H9 (cell line): ENCODE data around the gene GRID2. TPM values are rescaled to one million over a fixed set of nuclear protein-coding genes. Genes with fewer than 3 reads are reported as not detected.

Experiments
- DNase-seq: peaks from one replicate; pipeline ENCODE4 v3.0.0-alpha.2; 2017
- H2AFZ ChIP-seq: one replicate; pipeline ENCODE4 v1.6.1; 2013; ENCODE audit warnings: mild to moderate bottlenecking, low read length, control low read depth, moderate library complexity
- H2AK5ac ChIP-seq: 2 replicates; pipeline ENCODE4 v1.6.1; 2013; ENCODE audit warnings: low read length, control low read depth, mixed read lengths; ENCODE audit not compliant: insufficient read length
- H2BK120ac ChIP-seq: one replicate; pipeline ENCODE4 v1.6.1; 2013; ENCODE audit warnings: low read depth, mild to moderate bottlenecking, low read length, control low read depth, inconsistent platforms; ENCODE audit not compliant: poor library complexity, severe bottlenecking
- H2BK12ac ChIP-seq: 2 replicates; pipeline ENCODE4 v1.6.1; 2013; ENCODE audit warnings: low read length, control low read depth, mixed read lengths, low read depth; ENCODE audit not compliant: insufficient read length
- H2BK15ac ChIP-seq: 2 replicates; pipeline ENCODE4 v1.6.1; 2013; ENCODE audit warnings: low read depth, low read length, control low read depth
- H2BK20ac ChIP-seq: one replicate; pipeline ENCODE4 v1.6.1; 2013; ENCODE audit warnings: low read depth, mild to moderate bottlenecking, low read length, control low read depth, inconsistent platforms; ENCODE audit not compliant: poor library complexity, severe bottlenecking
- H2BK5ac ChIP-seq: 2 replicates; pipeline ENCODE4 v1.6.1; 2013; ENCODE audit warnings: low read length, control low read depth, mixed read lengths; ENCODE audit not compliant: insufficient read length
- H3K14ac ChIP-seq: 2 replicates; pipeline ENCODE4 v1.6.1; 2013; ENCODE audit warnings: low read length, control low read depth; ENCODE audit not compliant: insufficient read depth
- H3K18ac ChIP-seq: 2 replicates; pipeline ENCODE4 v1.6.1; 2013; ENCODE audit warnings: low read depth, mild to moderate bottlenecking, mixed read lengths, low read length, control low read depth; ENCODE audit not compliant: insufficient read length
- H3K23ac ChIP-seq: 2 replicates; pipeline ENCODE4 v1.6.1; 2013; ENCODE audit warnings: low read length, control low read depth, mixed read lengths, low read depth; ENCODE audit not compliant: insufficient read length
- H3K23me2 ChIP-seq: 2 replicates; pipeline ENCODE4 v1.6.1; 2013; ENCODE audit warnings: low read depth, mild to moderate bottlenecking, mixed read lengths, low read length, control low read depth; ENCODE audit not compliant: insufficient read length, poor library complexity, severe bottlenecking
- H3K27ac ChIP-seq: 2 replicates; pipeline ENCODE4 v1.5.1; 2013; ENCODE audit warnings: low read length, control low read depth, mixed read lengths, low read depth; ENCODE audit not compliant: insufficient read length
- H3K27me3 ChIP-seq: 2 replicates; pipeline ENCODE4 v1.6.1; 2013; ENCODE audit warnings: low read length, control low read depth, inconsistent platforms; ENCODE audit not compliant: insufficient read depth
- H3K4ac ChIP-seq: 2 replicates; pipeline ENCODE4 v1.6.1; 2013; ENCODE audit warnings: low read depth, mild to moderate bottlenecking, control low read depth, inconsistent platforms, low read length, moderate library complexity
- H3K4me1 ChIP-seq: 2 replicates; pipeline ENCODE4 v1.6.1; 2013; ENCODE audit warnings: low read length, control low read depth, inconsistent platforms; ENCODE audit not compliant: insufficient read depth
- H3K4me2 ChIP-seq: 2 replicates; pipeline ENCODE4 v1.6.1; 2013; ENCODE audit warnings: low read length, control low read depth, mixed read lengths; ENCODE audit not compliant: insufficient read length, insufficient read depth
- H3K56ac ChIP-seq: 2 replicates; pipeline ENCODE4 v1.6.1; 2013; ENCODE audit warnings: low read depth, mild to moderate bottlenecking, mixed read lengths, low read length, control low read depth; ENCODE audit not compliant: insufficient read length
- H3K79me1 ChIP-seq: 2 replicates; pipeline ENCODE4 v1.6.1; 2013; ENCODE audit warnings: low read depth, mild to moderate bottlenecking, moderate library complexity, low read length, control low read depth, inconsistent platforms; ENCODE audit not compliant: insufficient read depth, poor library complexity, severe bottlenecking
- H3K79me2 ChIP-seq: 2 replicates; pipeline ENCODE4 v1.6.1; 2013; ENCODE audit warnings: low read length, control low read depth, inconsistent platforms; ENCODE audit not compliant: insufficient read depth
- H3K9ac ChIP-seq: 2 replicates; pipeline ENCODE4 v1.6.1; 2013; ENCODE audit warnings: low read length, control low read depth, mixed read lengths; ENCODE audit not compliant: insufficient read length; ENCODE audit errors: extremely low read depth
- H3K9me3 ChIP-seq: one replicate; pipeline ENCODE4 v1.6.1; 2013; ENCODE audit warnings: low read depth, low read length, inconsistent platforms; ENCODE audit not compliant: control insufficient read depth
- H3T11ph ChIP-seq: one replicate; pipeline ENCODE4 v1.6.1; 2013; ENCODE audit warnings: mild to moderate bottlenecking, low read length, control low read depth, inconsistent platforms
- H4K20me1 ChIP-seq: one replicate; pipeline ENCODE4 v1.6.1; 2013; ENCODE audit not compliant: control insufficient read depth, insufficient read length, insufficient read depth
- H4K5ac ChIP-seq: 2 replicates; pipeline ENCODE4 v1.6.1; 2013; ENCODE audit warnings: low read depth, mild to moderate bottlenecking, mixed read lengths, low read length, control low read depth; ENCODE audit not compliant: insufficient read length
- H4K8ac ChIP-seq: replicated peaks from 2 replicates; pipeline ENCODE4 v1.6.1; 2013; ENCODE audit warnings: low read length, control low read depth, mixed read lengths, low read depth; ENCODE audit not compliant: insufficient read length
- H4K91ac ChIP-seq: 2 replicates; pipeline ENCODE4 v1.6.1; 2013; ENCODE audit warnings: low read depth, mild to moderate bottlenecking, moderate library complexity, mixed read lengths, low read length, control low read depth; ENCODE audit not compliant: insufficient read length
- H3K27ac Mint-ChIP-seq, 3 experiments: 2 replicates in 2 of 3; 3 replicates in 1 of 3; pipeline ENCODE4 v1.8.0; 2020 to 2021; ENCODE audit warnings: mixed read lengths in 3 of 3, mild to moderate bottlenecking in 1 of 3, moderate library complexity in 1 of 3
- H3K27me3 Mint-ChIP-seq: 2 replicates; pipeline ENCODE4 v1.8.0; 2021; ENCODE audit warnings: low read depth, mild to moderate bottlenecking, moderate library complexity, mixed read lengths
- H3K36me3 Mint-ChIP-seq, 3 experiments: 2 replicates in 2 of 3; 3 replicates in 1 of 3; pipeline ENCODE4 v1.8.0; 2020 to 2021; ENCODE audit warnings: low read depth in 3 of 3, mixed read lengths in 3 of 3; ENCODE audit not compliant: insufficient read depth in 1 of 3
- H3K4me1 Mint-ChIP-seq, 2 experiments: 2 replicates each; pipeline ENCODE4 v1.8.0; 2020; ENCODE audit warnings: mixed read lengths in 2 of 2
- H3K4me3 Mint-ChIP-seq, 2 experiments: 2 replicates in 1 of 2; 3 replicates in 1 of 2; pipeline ENCODE4 v1.8.0; 2020 to 2021; ENCODE audit warnings: mild to moderate bottlenecking in 2 of 2, mixed read lengths in 2 of 2, moderate library complexity in 1 of 2
- H3K9me3 Mint-ChIP-seq, 2 experiments: 2 replicates in 1 of 2; 3 replicates in 1 of 2; pipeline ENCODE4 v1.8.0; 2020; ENCODE audit warnings: mild to moderate bottlenecking in 2 of 2, mixed read lengths in 2 of 2, moderate library complexity in 1 of 2
- WGBS: extraction: QIAGEN DNeasy Blood & Tissue Kit; methylation state at CpG from one replicate; pipeline ENCODE4 v1.1.7; 2013; ENCODE audit warnings: missing lambda C conversion rate, low lambda C conversion rate, mixed read lengths; ENCODE audit not compliant: insufficient read length; ENCODE audit errors: extremely low coverage; 5-methylcytosine and 5-hydroxymethylcytosine counted together
- total RNA-seq: library from RNA; stranded (reverse); gene quantifications from 2 replicates; pipeline ENCODE4 v1.2.1, GENCODE V29; 2021
- TF ChIP-seq, protein P1 (sequence below): fragments of 200-600 bp; sonication (generic); conservative IDR thresholded peaks from 3 replicates; pipeline ENCODE4 v1.8.0; 2021; ENCODE audit warnings: antibody characterized with exemption, mild to moderate bottlenecking

GRID2 gene
- total RNA-seq, 1 experiment from 2014 or later = 21.8 TPM

DNA sequence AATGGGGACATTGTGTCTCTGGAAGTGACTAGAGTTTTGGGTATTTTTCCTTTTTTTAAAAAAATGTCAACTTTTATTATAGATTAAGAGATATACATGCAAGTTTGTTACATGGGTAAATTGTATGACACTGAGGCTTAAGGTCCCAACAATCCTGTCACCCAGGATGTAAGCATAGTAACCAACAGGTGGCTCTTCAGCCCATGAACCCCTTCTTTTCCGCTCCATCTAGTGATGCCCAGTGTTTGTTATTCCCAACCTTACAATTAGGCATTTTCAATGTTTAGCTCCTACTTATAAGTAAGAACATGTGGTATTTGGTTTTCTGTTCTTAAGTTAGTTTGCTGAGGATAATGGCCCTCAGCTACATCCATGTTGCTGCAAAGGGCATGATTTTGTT lies 102.7 kb downstream of the GRID2 start:
- Histone ChIP-seq H4K91ac (no peak overlapping the region), H4K5ac (no peak overlapping the region), H3K4me1 (no peaks in the 10 kb centered on the region; the same call in 1 of the 2 replicates), H2BK20ac (no peak overlapping the region), H3K79me2 (no peaks in the 10 kb centered on the region), H3K23me2 (no peaks in the 10 kb centered on the region), H2AK5ac (no peak overlapping the region), H3K79me1 (no peaks in the 10 kb centered on the region), H2BK5ac (no peak overlapping the region), H2BK15ac (no peak overlapping the region), H3K27me3 (no peaks in the 10 kb centered on the region), H3K56ac (no peak overlapping the region), H3K9ac (no peak overlapping the region), H2BK120ac (no peak overlapping the region), H3K14ac (no peak overlapping the region), H3T11ph (no peak overlapping the region), H3K23ac (no peak overlapping the region), H2BK12ac (no peak overlapping the region), H4K20me1 (no peaks in the 10 kb centered on the region), H3K4ac (no peak overlapping the region), H3K27ac (no peak overlapping the region), H3K9me3 (no peaks in the 10 kb centered on the region), H3K4me2 (no peak overlapping the region), H4K8ac (no peak overlapping the region), H2AFZ (no peak overlapping the region), H3K18ac (no peak overlapping the region)
- Mint-ChIP-seq H3K4me3 (no peak overlapping the region), H3K27me3 (no peaks in the 10 kb centered on the region), H3K36me3 (peaks cover 2 to 13% (median 9%) of the 10 kb centered on the region in 3 experiments; a peak in 5 of 7 replicates), H3K9me3 (no peaks in the 10 kb centered on the region; a peak in 1 of 5 replicates), H3K4me1 (peaks cover 18 to 26% of the 10 kb centered on the region in 2 experiments), H3K27ac (no peak overlapping the region)
- WGBS = no CpG with 5 or more reads among the region's 1 CpG
- DNase-seq = no peak
- TF ChIP-seq, protein P1, sequence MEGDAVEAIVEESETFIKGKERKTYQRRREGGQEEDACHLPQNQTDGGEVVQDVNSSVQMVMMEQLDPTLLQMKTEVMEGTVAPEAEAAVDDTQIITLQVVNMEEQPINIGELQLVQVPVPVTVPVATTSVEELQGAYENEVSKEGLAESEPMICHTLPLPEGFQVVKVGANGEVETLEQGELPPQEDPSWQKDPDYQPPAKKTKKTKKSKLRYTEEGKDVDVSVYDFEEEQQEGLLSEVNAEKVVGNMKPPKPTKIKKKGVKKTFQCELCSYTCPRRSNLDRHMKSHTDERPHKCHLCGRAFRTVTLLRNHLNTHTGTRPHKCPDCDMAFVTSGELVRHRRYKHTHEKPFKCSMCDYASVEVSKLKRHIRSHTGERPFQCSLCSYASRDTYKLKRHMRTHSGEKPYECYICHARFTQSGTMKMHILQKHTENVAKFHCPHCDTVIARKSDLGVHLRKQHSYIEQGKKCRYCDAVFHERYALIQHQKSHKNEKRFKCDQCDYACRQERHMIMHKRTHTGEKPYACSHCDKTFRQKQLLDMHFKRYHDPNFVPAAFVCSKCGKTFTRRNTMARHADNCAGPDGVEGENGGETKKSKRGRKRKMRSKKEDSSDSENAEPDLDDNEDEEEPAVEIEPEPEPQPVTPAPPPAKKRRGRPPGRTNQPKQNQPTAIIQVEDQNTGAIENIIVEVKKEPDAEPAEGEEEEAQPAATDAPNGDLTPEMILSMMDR = peak; percentile 32; the same call in 2 of the 3 replicates
